Erythroblast (primary cell): Measurements from ENCODE around the gene ZNF507.

Experiments used
- GATA1 ChIP-seq: IDR thresholded peaks from 2 replicates; pipeline ENCODE4 v1.6.1; 2011; ENCODE audit warnings: low read depth, mild to moderate bottlenecking, control low read depth, low read length, moderate library complexity
- POLR2A ChIP-seq: IDR thresholded peaks from 2 replicates; pipeline ENCODE4 v1.6.1; 2011; ENCODE audit warnings: mild to moderate bottlenecking, low read length

GRCh38 chr19:32405431-32406160 lies 60.2 kb downstream of the ZNF507 start, which contains the start of gene DPY19L3:
- TF ChIP-seq POLR2A, result peak; percentile 92
- TF ChIP-seq GATA1, result no peak
